ENCODE results near the gene TFCP2L1.

The TFCP2L1 gene

GRCh38 chr2:121245913-121246312, 39.1 kb downstream of the TFCP2L1 start:
- Histone ChIP-seq H3K4me3 (replicated peaks; ENCODE audit: insufficient read depth, low read length) (no peak overlapping the region), H3K27ac (replicated peaks) (no peak overlapping the region)

GRCh38 chr2:121245120-121245820, 39.7 kb downstream of the TFCP2L1 start:
- DNase-seq (ENCODE audit: low read depth in 1 of 2, low spot score in 1 of 2): no peak
- no peak for TF ChIP-seq SPI1 (IDR thresholded peaks at IDR 0.05; ENCODE audit: borderline replicate concordance, low read depth)
- no peak overlapping the region for H3K4me3 ChIP-seq (replicated peaks; ENCODE audit: insufficient read depth, low read length)
- no peak overlapping the region for H3K27ac ChIP-seq (replicated peaks)
- no peaks in the 10 kb centered on the region for H3K27me3 ChIP-seq (ENCODE audit: insufficient read depth, poor library complexity, severe bottlenecking)

More at GRCh38 chr2:121245913-121246312, 39.1 kb downstream of the TFCP2L1 start:
- no peak for DNase-seq (ENCODE audit: low read depth in 1 of 2, low spot score in 1 of 2)
- TF ChIP-seq CTCF (IDR thresholded peaks at IDR 0.05; ENCODE audit: insufficient read depth, low read length) (no peak), REST (IDR thresholded peaks at IDR 0.05; ENCODE audit: insufficient replicate concordance, low read depth) (no peak), SPI1 (IDR thresholded peaks at IDR 0.05; ENCODE audit: borderline replicate concordance, low read depth) (no peak), GABPA (IDR thresholded peaks at IDR 0.05; ENCODE audit: low read depth) (no peak), POLR2AphosphoS5 (IDR thresholded peaks at IDR 0.05; ENCODE audit: low read depth) (no peak)
- H3K27me3 ChIP-seq (ENCODE audit: insufficient read depth, poor library complexity, severe bottlenecking): no peaks in the 10 kb centered on the region

GRCh38 chr2:121244616-121245015, 40.4 kb downstream of the TFCP2L1 start:
- TF ChIP-seq REST (IDR thresholded peaks at IDR 0.05; ENCODE audit: insufficient replicate concordance, low read depth) (no peak), GABPA (IDR thresholded peaks at IDR 0.05; ENCODE audit: low read depth) (no peak), SPI1 (IDR thresholded peaks at IDR 0.05; ENCODE audit: borderline replicate concordance, low read depth) (no peak)
- H3K27ac ChIP-seq (replicated peaks): no peak overlapping the region
- no peaks in the 10 kb centered on the region for H3K27me3 ChIP-seq (ENCODE audit: insufficient read depth, poor library complexity, severe bottlenecking)
- H3K4me3 ChIP-seq (replicated peaks; ENCODE audit: insufficient read depth, low read length): no peak overlapping the region
- no peak for DNase-seq (ENCODE audit: low read depth in 1 of 2, low spot score in 1 of 2)

- H3K27ac ChIP-seq (replicated peaks): no peak overlapping the region
- no peak overlapping the region for H3K4me3 ChIP-seq (replicated peaks; ENCODE audit: insufficient read depth, low read length)
- no peaks in the 10 kb centered on the region for H3K27me3 ChIP-seq (ENCODE audit: insufficient read depth, poor library complexity, severe bottlenecking)
- TF ChIP-seq GABPA (IDR thresholded peaks at IDR 0.05; ENCODE audit: low read depth) (no peak), POLR2AphosphoS5 (IDR thresholded peaks at IDR 0.05; ENCODE audit: low read depth) (no peak), SPI1 (IDR thresholded peaks at IDR 0.05; ENCODE audit: borderline replicate concordance, low read depth) (no peak), CTCF (IDR thresholded peaks at IDR 0.05; ENCODE audit: insufficient read depth, low read length) (no peak), REST (IDR thresholded peaks at IDR 0.05; ENCODE audit: insufficient replicate concordance, low read depth) (no peak)
- DNase-seq (ENCODE audit: low read depth in 1 of 2, low spot score in 1 of 2): no peak
Observed at GRCh38 chr2:121243821-121244460, 41.1 kb downstream of the TFCP2L1 start.
